IPS DF 6.9 (cell line): ENCODE measurements around the gene PLEKHA5.
"Not testable (repeated sequence)": the region's sequence is repeated elsewhere in the genome, so short reads cannot be mapped to it uniquely, and the experiment has no call there.

Experiments
- DNase-seq: peaks from one replicate; pipeline ENCODE4 v3.0.0-alpha.2; 2013; ENCODE audit warnings: low read depth, low spot score
- H3K27ac ChIP-seq: one replicate; pipeline ENCODE4 v1.5.1; 2013; ENCODE audit warnings: low read length, control low read depth
- H3K27me3 ChIP-seq: 2 replicates; pipeline ENCODE4 v1.6.1; 2013; ENCODE audit warnings: mild to moderate bottlenecking, low read length; ENCODE audit not compliant: control insufficient read depth, insufficient read depth
- H3K36me3 ChIP-seq: 2 replicates; pipeline ENCODE4 v1.6.1; 2013; ENCODE audit warnings: low read length; ENCODE audit not compliant: control insufficient read depth, insufficient read depth
- H3K4me1 ChIP-seq: 2 replicates; pipeline ENCODE4 v1.6.1; 2013; ENCODE audit warnings: low read length; ENCODE audit not compliant: control insufficient read depth, insufficient read depth
- H3K4me3 ChIP-seq: 2 replicates; pipeline ENCODE4 v1.5.1; 2013; ENCODE audit warnings: mild to moderate bottlenecking, low read length
- H3K9me3 ChIP-seq: 2 replicates; pipeline ENCODE4 v1.6.1; 2013; ENCODE audit warnings: low read length, inconsistent platforms; ENCODE audit not compliant: control insufficient read depth, insufficient read depth
- WGBS: extraction: QIAGEN DNeasy Blood & Tissue Kit; methylation state at CpG from one replicate; pipeline ENCODE4 v1.1.7; 2013; ENCODE audit warnings: mixed read lengths, missing lambda C conversion rate; ENCODE audit not compliant: insufficient read length, insufficient coverage; 5-methylcytosine and 5-hydroxymethylcytosine counted together

The PLEKHA5 gene

GRCh38 chr12:19288603-19289244, 159.2 kb downstream of the PLEKHA5 start:
- no peaks in the 10 kb centered on the region for H3K9me3 ChIP-seq
- no peak overlapping the region for H3K27ac ChIP-seq
- no peak for DNase-seq
- H3K4me3 ChIP-seq = no peak overlapping the region
- no peaks in the 10 kb centered on the region; the same call in 1 of the 2 replicates for H3K36me3 ChIP-seq
- whole genome bisulfite sequencing = no CpG with 5 or more reads among the region's 2 CpGs
- H3K4me1 ChIP-seq = no peaks in the 10 kb centered on the region
- H3K27me3 ChIP-seq = no peaks in the 10 kb centered on the region

GRCh38 chr12:19298836-19299605, 169.5 kb downstream of the PLEKHA5 start:
- Histone ChIP-seq H3K9me3 (no peaks in the 10 kb centered on the region), H3K27me3 (no peaks in the 10 kb centered on the region; the same call in 1 of the 2 replicates), H3K27ac (no peak overlapping the region), H3K4me3 (no peak overlapping the region), H3K36me3 (no peaks in the 10 kb centered on the region; the same call in none of the 2 replicates), H3K4me1 (0 out of 2 replicates have a peak, but pooled peaks cover 1% of the 10 kb centered on the region)
- no CpG with 5 or more reads among the region's 7 CpGs for WGBS
- DNase-seq = no peak

GRCh38 chr12:19299765-19300164, 170.2 kb downstream of the PLEKHA5 start:
- no peak overlapping the region for H3K27ac ChIP-seq
- DNase-seq = no peak
- WGBS = no CpG with 5 or more reads among the region's 3 CpGs
- no peak overlapping the region for H3K4me3 ChIP-seq
- H3K9me3 ChIP-seq = no peaks in the 10 kb centered on the region
- H3K36me3 ChIP-seq = no peaks in the 10 kb centered on the region; the same call in none of the 2 replicates
- H3K4me1 ChIP-seq = 0 out of 2 replicates have a peak, but pooled peaks cover 1% of the 10 kb centered on the region
- H3K27me3 ChIP-seq = no peaks in the 10 kb centered on the region; the same call in 1 of the 2 replicates

- Histone ChIP-seq H3K4me3 (no peak overlapping the region), H3K27ac (no peak overlapping the region), H3K4me1 (0 out of 2 replicates have a peak, but pooled peaks cover 1% of the 10 kb centered on the region), H3K36me3 (peaks cover 2% of the 10 kb centered on the region), H3K27me3 (no peaks in the 10 kb centered on the region; the same call in 1 of the 2 replicates), H3K9me3 (no peaks in the 10 kb centered on the region)
- no peak for DNase-seq
These were observed 171.7 kb downstream of the PLEKHA5 start for GRCh38 chr12:19301223-19301622.

- no CpG with 5 or more reads among the region's 1 CpG for WGBS
These were observed 172.2 kb downstream of the PLEKHA5 start for GRCh38 chr12:19301688-19302087.

GRCh38 chr12:19302100-19302640, 172.6 kb downstream of the PLEKHA5 start:
- H3K9me3 ChIP-seq = no peaks in the 10 kb centered on the region
- WGBS = no CpG with 5 or more reads among the region's 5 CpGs
- DNase-seq = no peak
- H3K27ac ChIP-seq = no peak overlapping the region
- 0 out of 2 replicates have a peak, but pooled peaks cover 1% of the 10 kb centered on the region for H3K4me1 ChIP-seq
- H3K4me3 ChIP-seq = no peak overlapping the region
- H3K36me3 ChIP-seq = peaks cover 2% of the 10 kb centered on the region
- H3K27me3 ChIP-seq = no peaks in the 10 kb centered on the region; the same call in 1 of the 2 replicates

More at GRCh38 chr12:19301688-19302087, 172.2 kb downstream of the PLEKHA5 start:
- Histone ChIP-seq H3K9me3 (no peaks in the 10 kb centered on the region), H3K4me3 (no peak overlapping the region), H3K36me3 (peaks cover 2% of the 10 kb centered on the region), H3K27me3 (no peaks in the 10 kb centered on the region; the same call in 1 of the 2 replicates), H3K27ac (no peak overlapping the region), H3K4me1 (0 out of 2 replicates have a peak, but pooled peaks cover 1% of the 10 kb centered on the region)
- no peak for DNase-seq

GRCh38 chr12:19303496-19303895, 174.0 kb downstream of the PLEKHA5 start:
- peaks cover 2% of the 10 kb centered on the region for H3K36me3 ChIP-seq
- DNase-seq = no peak

GRCh38 chr12:19304149-19304750, 174.7 kb downstream of the PLEKHA5 start:
- no peaks in the 10 kb centered on the region for H3K9me3 ChIP-seq
- H3K27ac ChIP-seq = no peak overlapping the region
- H3K27me3 ChIP-seq = no peaks in the 10 kb centered on the region; the same call in 1 of the 2 replicates
- no CpG with 5 or more reads among the region's 10 CpGs for whole genome bisulfite sequencing
- 0 out of 2 replicates have a peak, but pooled peaks cover 1% of the 10 kb centered on the region for H3K4me1 ChIP-seq
- DNase-seq = no peak
- no peak overlapping the region for H3K4me3 ChIP-seq
- H3K36me3 ChIP-seq = peaks cover 2% of the 10 kb centered on the region

More at GRCh38 chr12:19303496-19303895, 174.0 kb downstream of the PLEKHA5 start:
- Histone ChIP-seq H3K27me3 (no peaks in the 10 kb centered on the region; the same call in 1 of the 2 replicates), H3K9me3 (no peaks in the 10 kb centered on the region), H3K4me1 (0 out of 2 replicates have a peak, but pooled peaks cover 1% of the 10 kb centered on the region), H3K4me3 (no peak overlapping the region), H3K27ac (no peak overlapping the region)
- no CpG with 5 or more reads among the region's 3 CpGs for WGBS

GRCh38 chr12:19305621-19306020, 176.1 kb downstream of the PLEKHA5 start:
- H3K9me3 ChIP-seq, H3K27me3 ChIP-seq, H3K36me3 ChIP-seq, H3K4me1 ChIP-seq, DNase-seq, H3K27ac ChIP-seq, H3K4me3 ChIP-seq: not testable (repeated sequence)
- WGBS = no CpG with 5 or more reads among the region's 14 CpGs

GRCh38 chr12:19306366-19306765, 176.8 kb downstream of the PLEKHA5 start:
- DNase-seq = no peak
- H3K27me3 ChIP-seq = no peaks in the 10 kb centered on the region; the same call in 1 of the 2 replicates
- 0 out of 2 replicates have a peak, but pooled peaks cover 1% of the 10 kb centered on the region for H3K4me1 ChIP-seq
- no peaks in the 10 kb centered on the region for H3K9me3 ChIP-seq
- WGBS = no CpG with 5 or more reads among the region's 35 CpGs
- H3K27ac ChIP-seq = no peak overlapping the region
- no peak overlapping the region for H3K4me3 ChIP-seq
- peaks cover 2% of the 10 kb centered on the region for H3K36me3 ChIP-seq
